ENCODE data around the gene GSTM1.
"Not testable (repeated sequence)": the region's sequence is repeated elsewhere in the genome, so short reads cannot be mapped to it uniquely, and the experiment has no call there.

Gene GSTM1

GRCh38 chr1:109702940-109703339, 15.3 kb downstream of the GSTM1 start:
- not testable (repeated sequence) for DNase-seq (ENCODE audit: low spot score)

DNA sequence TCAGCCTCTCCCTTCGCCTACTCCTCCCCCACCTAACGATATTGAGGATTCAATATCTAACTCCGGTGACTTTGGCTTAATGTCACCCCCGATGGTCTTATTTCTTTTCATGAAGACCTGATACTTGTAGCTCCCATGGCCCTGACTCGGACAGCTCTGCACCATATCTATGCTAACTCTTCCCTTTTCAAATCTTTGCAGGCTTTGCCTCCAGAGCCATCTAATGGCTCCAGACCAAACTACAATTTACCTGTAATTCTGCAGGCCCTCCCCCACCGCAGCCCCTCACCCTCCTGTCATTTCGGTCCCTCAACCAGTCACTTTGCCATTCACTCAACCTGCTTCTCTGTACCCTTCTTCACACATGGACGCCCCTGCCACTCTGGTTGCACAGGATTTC, 16.6 kb downstream of the GSTM1 start:
- peak; percentile 0 for DNase-seq (ENCODE audit: low spot score)

DNA sequence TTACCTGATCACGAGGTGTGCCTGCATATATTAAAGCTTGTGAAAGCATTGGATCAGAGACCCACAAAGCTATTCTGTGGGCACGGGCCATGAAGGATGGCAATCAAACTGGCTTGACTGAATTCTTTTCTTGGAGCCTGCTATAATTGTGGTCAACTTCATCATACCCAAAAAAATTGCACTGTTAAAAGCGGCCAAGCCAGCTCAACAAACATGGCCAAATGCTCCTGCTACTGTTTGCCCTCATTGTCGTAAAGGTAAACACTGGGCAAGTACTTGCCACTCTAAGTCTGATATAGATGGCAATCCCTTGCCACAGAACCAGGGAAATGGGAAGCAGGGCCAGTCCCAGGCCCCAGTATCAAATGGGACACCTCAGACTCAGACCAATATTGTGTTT, 17.8 kb downstream of the GSTM1 start:
- no peak for DNase-seq (ENCODE audit: low spot score)

- DNase-seq (ENCODE audit: low spot score), result not testable (repeated sequence)
Observed at GRCh38 chr1:109708949-109709348, 21.3 kb downstream of the GSTM1 start.

GRCh38 chr1:109709822-109710221, 22.2 kb downstream of the GSTM1 start:
- DNase-seq (ENCODE audit: low spot score), result not testable (repeated sequence)

GRCh38 chr1:109711593-109712320, 24.1 kb downstream of the GSTM1 start, which contains the start of gene GSTM5:
Gene GSTM5, plus strand, starts transcription at chr1:109712251. Its CDS starts 62 bp downstream, at chr1:109712313.
- DNase-seq (ENCODE audit: low spot score), result peak; percentile 14

- peak; percentile 2 for DNase-seq (ENCODE audit: low spot score)
Observed at GRCh38 chr1:109712321-109712864, 24.8 kb downstream of the GSTM1 start.

GRCh38 chr1:109713636-109714035, 26.0 kb downstream of the GSTM1 start:
- DNase-seq (ENCODE audit: low spot score), result peak; percentile 0

GRCh38 chr1:109714661-109715372, 27.2 kb downstream of the GSTM1 start:
- DNase-seq (ENCODE audit: low spot score), result peak; percentile 0

GRCh38 chr1:109716121-109716520, 28.5 kb downstream of the GSTM1 start:
- DNase-seq (ENCODE audit: low spot score), result no peak

DNA sequence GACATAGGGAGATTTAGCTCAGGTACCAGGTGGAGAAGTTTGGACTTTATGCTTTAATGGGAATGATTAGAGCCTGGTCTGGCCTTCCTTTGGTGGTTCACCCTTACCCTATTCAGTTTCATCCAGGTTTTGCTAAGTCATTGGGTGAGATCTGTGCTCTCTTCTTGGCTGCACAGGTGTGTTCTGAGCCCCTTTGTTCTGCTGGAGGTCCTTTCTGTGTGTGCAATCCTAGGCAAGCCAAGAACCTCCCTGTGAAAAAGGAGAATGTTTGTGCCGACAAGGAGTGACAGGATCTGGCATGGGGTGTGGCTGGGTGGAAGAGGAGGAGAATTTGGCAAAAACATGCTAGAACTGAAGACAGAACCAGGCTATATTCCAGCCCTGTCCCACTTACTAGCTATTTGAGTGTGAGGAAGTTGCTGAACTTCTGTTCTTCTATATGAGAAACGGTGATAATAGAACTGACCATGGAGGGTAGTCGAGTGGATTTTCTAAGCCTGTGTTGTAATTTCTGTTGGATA, 29.0 kb downstream of the GSTM1 start:
- DNase-seq (ENCODE audit: low spot score), result no peak

DNA sequence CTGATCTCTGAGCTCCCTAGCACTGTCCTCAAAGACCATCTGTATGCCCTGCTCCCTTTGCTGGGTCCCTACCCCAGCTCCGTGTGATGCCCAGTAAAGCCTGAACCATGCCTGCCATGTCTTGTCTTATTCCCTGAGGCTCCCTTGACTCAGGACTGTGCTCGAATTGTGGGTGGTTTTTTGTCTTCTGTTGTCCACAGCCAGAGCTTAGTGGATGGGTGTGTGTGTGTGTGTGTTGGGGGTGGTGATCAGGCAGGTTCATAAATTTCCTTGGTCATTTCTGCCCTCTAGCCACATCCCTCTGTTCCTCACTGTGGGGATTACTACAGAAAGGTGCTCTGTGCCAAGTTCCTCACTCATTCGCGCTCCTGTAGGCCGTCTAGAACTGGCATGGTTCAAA, 30.1 kb downstream of the GSTM1 start:
- DNase-seq (ENCODE audit: low spot score), result no peak

DNA sequence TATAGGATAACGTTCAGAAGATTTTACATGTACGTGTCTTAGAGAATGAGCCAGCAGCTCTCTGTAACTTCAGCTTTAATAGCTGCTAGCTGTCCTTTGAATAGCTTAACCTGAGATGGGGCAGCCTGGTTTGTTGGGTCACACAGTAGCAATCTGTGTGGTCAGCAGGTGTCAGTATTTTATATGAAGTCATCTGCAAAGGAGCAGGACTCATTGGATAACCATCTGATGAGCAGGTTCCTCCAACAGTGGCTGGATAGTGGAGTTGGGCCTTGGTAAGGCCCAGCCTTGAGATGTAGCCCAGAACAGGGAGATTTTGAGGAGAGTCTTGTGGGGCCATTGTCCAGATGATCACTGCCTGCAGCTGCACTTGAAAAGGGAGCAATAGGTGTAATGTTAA, 30.9 kb downstream of the GSTM1 start:
- DNase-seq (ENCODE audit: low spot score), result no peak

DNA sequence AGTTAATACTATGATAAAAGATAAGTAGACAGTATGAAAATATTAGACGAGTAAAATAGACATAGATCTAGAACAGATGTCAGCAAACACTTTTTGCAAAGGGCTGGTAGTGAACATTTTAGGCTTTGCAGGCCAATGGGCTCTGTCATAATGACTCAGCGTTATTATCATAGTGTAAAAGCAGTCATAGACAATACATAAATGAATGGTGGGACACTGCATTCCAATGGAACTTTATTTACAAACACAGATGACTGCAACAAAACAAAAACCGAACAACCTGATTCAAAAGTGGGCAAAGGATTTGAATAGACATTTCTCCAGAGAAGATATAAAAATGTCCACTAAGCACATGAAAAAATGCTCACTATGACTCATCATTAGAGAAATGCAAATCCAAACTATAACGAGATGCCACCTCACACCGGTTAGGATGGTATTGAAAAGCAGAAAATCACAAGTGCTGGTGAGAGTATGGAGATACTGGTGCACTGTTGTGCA, 31.8 kb downstream of the GSTM1 start:
- no peak for DNase-seq (ENCODE audit: low spot score)

DNA sequence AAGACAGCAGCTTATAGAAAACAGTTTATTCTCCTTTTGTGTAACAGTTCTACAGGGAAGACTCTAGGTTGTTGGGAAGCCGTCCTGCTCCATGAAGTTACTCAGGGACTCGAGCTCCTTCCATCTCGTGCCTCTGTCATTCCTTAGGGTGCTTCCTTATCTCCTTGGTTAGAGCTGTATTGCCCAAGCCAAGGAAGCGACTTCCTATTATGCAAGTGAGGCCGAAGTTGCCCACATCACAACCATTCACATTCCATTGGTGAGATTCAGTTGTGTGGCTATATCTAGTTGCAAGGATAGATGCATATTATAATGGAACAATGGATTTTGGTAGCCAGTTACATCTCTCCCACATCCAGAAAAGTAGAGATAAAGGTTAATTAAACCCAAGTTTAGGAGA, 33.4 kb downstream of the GSTM1 start:
- DNase-seq (ENCODE audit: low spot score), result no peak

DNA sequence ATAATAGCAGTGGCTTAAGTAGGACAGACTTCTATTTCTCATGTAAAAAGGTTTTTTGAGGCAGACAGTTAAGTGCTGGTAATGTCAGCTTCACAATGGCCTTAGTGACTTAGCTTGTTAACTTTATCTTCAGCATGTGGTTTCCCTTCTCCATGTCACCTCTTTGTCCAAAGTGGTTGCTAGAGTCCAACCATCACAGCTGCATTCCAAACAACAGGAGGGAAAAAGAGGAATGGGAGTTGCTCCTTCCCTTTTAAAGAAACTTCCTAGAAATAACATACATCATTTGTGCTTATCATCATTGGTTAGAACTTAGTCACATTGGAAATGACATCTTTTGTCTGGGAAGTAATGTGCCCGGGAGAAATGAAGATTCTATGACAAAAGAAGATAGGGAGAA, 34.4 kb downstream of the GSTM1 start:
- DNase-seq (ENCODE audit: low spot score), result no peak

GRCh38 chr1:109722908-109723691, 35.5 kb downstream of the GSTM1 start:
- peak; percentile 46 for DNase-seq (ENCODE audit: low spot score)

DNA sequence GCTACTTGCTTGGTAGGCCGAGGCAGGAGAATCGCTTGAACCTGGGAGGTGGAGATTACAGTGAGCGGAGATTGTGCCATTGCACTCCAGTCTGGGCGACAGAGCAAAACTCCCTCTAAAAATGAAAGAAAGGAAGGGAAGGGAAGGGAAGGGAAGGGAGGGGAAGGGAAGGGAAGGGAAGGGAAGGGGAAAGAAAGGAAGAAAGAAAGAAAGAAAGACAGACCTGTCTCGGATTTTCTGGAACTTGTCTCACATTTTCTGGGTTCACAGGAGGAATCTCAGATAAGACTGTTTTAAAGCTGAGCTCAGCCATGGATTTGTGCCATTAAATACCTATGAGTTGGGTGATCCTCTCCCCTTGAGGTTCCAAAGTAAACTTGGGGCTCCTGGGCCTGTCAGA, 37.3 kb downstream of the GSTM1 start:
- DNase-seq (ENCODE audit: low spot score), result no peak

DNA sequence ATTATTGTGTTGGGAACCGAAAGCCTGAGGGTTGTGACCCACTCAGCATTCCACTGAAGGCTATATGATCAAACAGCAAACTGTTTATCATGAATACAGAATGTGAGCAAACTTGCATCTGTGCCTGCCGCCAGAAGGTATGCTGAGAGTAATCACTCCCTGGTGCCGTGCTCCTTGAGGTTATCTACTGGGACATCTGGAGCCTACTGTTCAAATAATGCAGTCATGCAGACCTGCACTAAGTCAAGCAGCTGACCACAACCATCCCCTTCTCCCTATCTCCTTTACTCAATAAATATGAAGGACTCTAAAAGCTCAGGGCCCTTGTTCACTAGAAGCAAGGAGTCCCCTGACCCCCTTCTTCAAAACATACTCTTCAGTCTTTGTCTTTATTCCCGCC, 37.9 kb downstream of the GSTM1 start:
- no peak for DNase-seq (ENCODE audit: low spot score)

- no peak for DNase-seq (ENCODE audit: low spot score)
Observed at GRCh38 chr1:109726007-109726406, 38.4 kb downstream of the GSTM1 start.

DNA sequence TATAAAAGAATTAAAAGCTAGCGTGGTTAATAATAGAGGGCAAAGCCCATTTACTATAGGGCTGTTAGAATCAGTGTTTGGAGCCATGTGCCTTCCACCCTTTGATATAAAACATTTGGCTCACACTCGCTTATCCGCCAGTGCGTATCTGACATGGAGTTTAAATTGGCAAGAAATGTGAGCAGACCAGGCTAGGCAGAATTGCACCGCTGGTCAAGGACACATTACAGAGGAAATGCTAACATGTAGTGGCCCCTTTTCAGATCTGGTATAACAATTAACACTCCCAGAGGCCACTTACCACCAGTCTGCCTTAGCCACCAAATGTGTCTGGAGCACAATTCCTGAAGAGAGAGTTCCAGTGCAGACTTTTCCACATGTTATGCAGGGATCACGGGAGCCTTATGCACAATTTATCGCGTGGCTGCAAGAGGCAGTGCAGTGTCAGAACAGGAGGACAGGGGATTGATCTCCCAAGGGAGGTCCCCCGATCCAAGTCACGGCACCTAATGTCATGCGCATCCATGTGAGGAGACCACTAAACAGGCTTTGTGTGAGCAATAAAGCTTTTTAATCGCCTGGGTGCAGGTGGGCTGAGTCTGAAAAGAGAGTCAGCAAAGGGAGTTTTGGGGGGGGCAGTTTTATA, 39.2 kb downstream of the GSTM1 start:
- no peak for DNase-seq (ENCODE audit: low spot score)
